HG03558 (cell line): ENCODE data around the gene OGFR.
"Not testable (repeated sequence)": the region's sequence is repeated elsewhere in the genome, so short reads cannot be mapped to it uniquely, and the experiment has no call there.

Source experiments
- ATAC-seq: cut with Tn5 transposase; IDR thresholded peaks from one replicate; pipeline ENCODE4 v1.9.1; 2021; ENCODE audit warnings: moderate number of reproducible peaks; ENCODE audit not compliant: unreplicated experiment; ENCODE audit errors: extremely low read depth

OGFR gene

GRCh38 chr20:62834967-62835730 is 30.5 kb downstream of the OGFR start:
- ATAC-seq, result no peak

GRCh38 chr20:62835931-62836861 is 31.6 kb downstream of the OGFR start:
- ATAC-seq, result no peak

DNA sequence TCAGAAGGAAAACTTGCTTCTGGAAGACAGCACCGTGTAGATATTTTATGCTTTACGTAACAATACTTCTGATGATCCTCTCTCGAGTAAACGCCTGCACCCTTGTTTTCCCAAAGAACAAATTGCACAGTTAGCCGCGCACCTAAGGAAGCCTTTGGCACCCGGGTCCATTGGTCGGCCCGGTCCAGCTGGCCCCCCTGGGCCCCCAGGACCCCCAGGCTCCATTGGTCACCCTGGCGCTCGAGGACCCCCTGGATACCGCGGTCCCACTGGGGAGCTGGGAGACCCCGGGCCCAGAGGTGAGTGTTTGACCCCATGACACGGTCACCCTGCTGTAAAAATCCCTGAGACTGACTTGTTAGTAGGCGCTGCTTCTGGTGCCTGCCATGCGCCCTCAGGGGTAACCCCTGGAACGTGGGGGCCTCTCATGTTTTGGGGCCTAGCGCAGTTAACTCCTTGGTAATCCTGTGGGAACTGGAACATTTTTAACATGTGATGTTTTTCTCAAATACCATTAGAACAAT is 32.4 kb downstream of the OGFR start:
- ATAC-seq, result no peak

GRCh38 chr20:62837790-62838127 is 33.1 kb downstream of the OGFR start:
- no peak for ATAC-seq

DNA sequence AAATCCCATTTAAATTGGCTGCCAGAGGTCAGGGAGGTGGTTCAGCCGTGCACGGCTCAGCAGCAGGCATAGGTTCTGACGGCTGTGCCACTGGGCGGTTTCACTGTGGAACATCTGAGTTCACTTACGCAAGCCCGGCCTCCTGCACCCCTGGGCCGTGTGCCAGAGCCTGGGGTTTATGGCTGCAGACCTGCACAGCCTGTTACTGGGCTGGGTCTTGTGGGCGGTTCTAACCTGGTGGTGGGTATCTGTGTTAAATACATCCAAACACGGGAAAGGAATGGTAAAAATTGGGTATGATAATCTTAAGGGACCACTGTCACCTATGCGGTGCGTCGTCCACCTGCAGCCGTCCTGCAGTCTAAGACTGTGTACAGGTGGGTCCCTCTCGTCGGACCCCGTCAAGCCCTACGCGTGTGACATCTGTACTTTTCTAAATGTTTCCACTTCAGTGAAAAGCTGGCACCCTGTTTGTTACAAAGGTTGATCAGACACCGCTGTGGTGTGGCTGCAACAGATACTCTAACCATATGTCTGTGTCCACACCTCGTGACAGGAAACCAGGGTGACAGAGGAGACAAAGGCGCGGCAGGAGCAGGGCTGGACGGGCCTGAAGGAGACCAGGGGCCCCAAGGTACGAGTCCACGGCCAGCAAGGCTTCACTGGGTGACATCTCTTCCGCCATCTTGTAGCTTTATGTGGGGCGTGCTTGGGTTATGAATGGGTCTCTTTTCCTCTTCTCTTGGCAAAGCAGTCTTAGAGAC is 33.7 kb downstream of the OGFR start:
- no peak for ATAC-seq

DNA sequence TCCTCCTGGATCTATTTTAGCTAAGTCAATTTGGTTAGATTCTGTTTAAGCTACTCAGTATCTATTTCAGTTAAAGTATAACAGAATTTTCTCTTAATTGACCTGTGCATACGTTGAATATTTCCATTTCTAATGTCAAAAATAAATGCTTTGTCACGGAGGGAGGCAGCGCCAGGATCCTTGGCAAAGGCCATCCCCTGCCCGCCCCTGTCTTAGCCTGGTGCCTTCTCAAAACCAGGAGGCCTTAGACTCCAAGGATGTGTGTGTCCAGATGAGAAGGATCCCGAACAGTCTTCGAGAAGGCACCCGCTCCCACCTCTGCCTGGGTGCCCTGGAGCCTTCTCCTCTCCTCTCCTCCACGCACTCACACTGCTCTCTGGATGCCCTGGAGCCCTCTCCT is 34.6 kb downstream of the OGFR start:
- ATAC-seq, result no peak

GRCh38 chr20:62839816-62840215 is 35.2 kb downstream of the OGFR start:
- ATAC-seq, result no peak

DNA sequence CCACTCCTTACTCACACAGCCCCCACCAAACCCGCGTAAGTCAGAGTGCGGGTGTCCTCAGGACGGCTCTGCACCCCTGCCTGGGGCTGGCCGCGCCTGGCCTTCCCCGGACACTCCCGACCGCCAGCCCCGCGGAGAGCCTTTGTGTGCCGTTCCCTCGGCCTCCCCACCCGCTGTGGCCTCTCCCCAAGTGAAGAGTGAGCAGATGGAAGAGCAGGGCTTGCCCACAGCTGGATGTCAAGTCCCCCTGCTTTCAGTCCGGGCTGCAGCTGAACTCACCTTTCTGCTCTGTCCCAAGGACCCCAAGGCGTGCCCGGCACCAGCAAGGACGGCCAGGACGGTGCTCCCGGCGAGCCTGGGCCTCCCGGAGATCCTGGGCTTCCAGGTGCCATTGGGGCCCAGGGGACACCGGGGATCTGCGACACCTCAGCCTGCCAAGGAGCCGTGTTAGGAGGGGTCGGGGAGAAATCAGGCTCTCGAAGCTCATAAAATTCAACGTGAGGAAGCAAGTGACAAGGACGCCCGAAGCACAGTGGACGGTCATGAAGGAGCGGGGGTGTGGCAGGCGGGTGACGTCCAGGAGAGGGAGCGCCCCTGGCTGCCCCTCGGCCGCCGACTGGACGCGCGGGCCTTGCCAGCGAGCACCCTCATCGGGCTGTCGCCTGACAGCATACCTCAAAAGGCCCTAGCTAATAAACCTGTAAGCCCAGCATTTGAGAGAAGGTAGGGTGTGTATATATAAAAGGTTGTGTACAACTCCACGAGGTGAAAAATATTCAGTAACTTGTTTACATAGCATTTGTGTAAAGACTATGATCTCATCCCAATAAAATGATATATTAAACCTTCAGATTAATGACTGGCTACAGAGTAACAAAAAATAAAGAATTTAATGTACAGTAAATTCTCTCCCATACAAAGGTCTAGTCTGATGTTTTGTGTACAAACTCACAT is 35.9 kb downstream of the OGFR start:
- no peak for ATAC-seq

GRCh38 chr20:62841705-62842212 is 37.1 kb downstream of the OGFR start:
- no peak for ATAC-seq

GRCh38 chr20:62843656-62844055 is 39.0 kb downstream of the OGFR start:
- no peak for ATAC-seq

- ATAC-seq, result no peak
Measured at GRCh38 chr20:62844182-62844581, 39.5 kb downstream of the OGFR start.

DNA sequence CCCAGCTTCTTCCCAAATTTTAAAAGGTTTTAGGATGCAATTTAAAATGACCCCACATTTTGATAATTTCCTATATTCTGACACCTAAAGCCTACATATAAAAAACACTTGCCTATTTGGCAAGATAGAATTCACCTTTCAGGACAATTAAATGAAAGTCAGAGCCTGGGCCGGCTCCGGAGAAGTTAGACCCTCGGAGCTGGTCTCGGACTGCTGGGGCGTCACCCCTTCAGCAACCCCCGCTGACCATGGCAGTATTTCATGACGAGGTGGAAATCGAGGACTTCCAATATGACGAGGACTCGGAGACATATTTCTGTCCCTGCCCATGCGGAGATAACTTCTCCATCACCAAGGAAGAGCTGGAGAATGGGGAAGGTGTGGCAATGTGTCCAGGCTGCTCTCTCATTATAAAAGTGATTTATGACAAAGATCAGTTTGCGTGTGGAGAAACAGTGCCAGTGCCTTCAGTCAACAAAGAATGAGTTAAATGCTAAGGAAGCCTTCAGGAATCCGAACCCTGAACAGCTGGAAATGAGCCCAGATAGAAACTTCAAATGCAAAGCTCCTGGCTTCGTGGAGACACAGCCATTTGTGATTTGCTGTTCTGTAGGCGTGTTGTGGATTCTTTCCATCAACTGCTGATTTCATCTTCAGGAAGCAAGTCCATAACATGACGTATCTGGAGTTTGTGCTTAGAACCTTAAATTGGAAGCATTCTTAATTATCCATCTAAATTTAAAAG is 41.0 kb downstream of the OGFR start:
- ATAC-seq, result no peak

DNA sequence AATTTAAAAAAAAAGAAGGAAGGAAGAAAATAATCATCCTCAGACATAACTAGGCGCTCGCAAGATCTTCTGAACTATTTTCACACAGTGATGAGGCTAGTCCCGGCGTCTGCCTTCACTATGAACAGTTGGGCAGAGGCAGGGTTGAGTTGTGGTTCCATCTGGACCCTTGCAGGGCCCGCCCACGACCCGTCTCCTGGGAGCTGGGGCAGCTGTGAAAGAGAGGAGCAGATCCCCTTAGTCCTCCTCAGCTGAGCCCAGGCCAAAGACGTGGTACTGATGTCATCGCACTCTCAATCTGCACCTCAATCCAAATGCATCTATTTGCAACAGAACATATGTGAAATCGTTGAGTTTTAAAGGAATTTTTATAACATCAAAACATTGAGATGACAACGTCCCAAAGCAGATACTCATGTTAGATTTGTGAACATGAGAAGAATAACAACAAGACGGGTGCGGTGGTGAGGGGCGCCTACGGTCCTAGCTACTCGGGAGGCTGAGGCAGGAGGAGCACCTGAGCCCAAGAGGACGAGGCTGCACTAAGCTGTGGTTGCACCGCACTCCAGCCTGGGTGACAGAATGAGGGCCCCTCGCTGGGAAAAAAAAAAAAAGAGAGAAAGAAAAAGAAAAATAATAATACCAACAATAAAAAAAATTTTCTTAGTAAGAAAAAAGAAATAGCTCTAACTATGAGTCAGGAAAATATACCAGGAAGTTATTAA is 41.7 kb downstream of the OGFR start:
- no peak for ATAC-seq

- ATAC-seq, result not testable (repeated sequence)
Measured at GRCh38 chr20:62848917-62849316, 44.3 kb downstream of the OGFR start.

GRCh38 chr20:62849431-62849830 is 44.8 kb downstream of the OGFR start:
- no peak for ATAC-seq

DNA sequence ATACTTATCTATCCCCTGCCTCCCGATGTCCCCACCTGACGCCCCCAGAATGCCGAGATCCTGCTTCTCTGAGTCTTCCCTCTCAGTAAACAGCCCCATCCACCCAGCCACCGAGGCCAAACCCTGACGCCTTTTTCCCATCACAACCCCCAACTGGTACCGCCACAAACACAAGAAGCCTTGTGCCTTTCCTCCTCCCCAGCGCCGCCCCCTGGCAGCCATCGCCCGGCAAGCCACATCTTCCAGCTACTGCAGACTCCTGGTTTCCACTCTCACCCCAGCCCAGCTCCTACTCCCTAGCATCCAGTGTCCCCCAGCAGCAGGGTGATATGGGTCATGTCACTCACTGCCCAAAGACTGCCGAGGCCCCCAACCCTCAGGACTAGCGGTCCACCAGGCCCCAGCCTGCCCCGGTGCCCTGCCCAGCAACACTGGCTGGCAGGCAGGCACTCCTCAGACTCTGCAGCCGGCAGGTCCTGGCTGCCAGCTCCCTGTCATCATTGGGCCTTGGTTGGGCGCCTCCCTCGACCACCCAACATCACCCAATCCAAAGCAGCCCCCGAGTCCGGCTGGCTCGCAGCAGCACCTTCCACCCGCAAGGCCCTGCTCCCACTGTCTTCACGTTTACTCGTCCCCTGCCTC is 45.8 kb downstream of the OGFR start:
- ATAC-seq, result no peak

DNA sequence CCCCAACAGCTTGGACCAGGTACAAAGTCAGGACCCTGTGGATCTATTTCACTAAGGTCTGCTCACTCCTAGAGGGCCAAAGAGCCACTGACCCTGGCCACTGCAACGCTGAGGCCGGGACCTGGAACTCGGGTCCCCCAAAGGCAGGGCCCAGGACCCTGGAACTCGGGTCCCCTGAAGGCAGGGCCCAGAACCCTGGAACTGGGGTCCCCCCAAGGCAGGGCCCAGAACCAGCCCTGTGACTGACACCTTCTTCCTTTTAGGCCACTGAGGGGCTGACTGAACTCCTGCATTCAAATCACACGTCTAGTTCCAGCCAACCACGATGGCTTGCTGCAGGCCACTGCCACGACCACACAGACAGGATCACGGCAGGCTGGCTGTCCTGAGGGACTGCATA is 47.6 kb downstream of the OGFR start:
- no peak for ATAC-seq
